Muscle of arm (tissue), 12 donors: ENCODE data around the gene SMIM1. TPM values are rescaled to one million over a fixed set of nuclear protein-coding genes. Genes with fewer than 3 reads are reported as not detected.
"Not testable (repeated sequence)": the region's sequence is repeated elsewhere in the genome, so short reads cannot be mapped to it uniquely, and the experiment has no call there.

Experiments
- DNase-seq: peaks from one replicate; pipeline ENCODE4 v3.0.0-alpha.2; 2013
- polyA plus RNA-seq, 12 donors: library from polyadenylated mRNA; unstranded; fragments of 120-200 nt; gene quantifications; one replicate each; pipeline ENCODE4 v1.2.1, GENCODE V29; 2013; ENCODE audit not compliant: insufficient read length in 12 of 12

SMIM1 gene
- polyA plus RNA-seq, 12 donors: 1.6 to 28.7 (median 3.3) TPM; not detected in 1

DNA sequence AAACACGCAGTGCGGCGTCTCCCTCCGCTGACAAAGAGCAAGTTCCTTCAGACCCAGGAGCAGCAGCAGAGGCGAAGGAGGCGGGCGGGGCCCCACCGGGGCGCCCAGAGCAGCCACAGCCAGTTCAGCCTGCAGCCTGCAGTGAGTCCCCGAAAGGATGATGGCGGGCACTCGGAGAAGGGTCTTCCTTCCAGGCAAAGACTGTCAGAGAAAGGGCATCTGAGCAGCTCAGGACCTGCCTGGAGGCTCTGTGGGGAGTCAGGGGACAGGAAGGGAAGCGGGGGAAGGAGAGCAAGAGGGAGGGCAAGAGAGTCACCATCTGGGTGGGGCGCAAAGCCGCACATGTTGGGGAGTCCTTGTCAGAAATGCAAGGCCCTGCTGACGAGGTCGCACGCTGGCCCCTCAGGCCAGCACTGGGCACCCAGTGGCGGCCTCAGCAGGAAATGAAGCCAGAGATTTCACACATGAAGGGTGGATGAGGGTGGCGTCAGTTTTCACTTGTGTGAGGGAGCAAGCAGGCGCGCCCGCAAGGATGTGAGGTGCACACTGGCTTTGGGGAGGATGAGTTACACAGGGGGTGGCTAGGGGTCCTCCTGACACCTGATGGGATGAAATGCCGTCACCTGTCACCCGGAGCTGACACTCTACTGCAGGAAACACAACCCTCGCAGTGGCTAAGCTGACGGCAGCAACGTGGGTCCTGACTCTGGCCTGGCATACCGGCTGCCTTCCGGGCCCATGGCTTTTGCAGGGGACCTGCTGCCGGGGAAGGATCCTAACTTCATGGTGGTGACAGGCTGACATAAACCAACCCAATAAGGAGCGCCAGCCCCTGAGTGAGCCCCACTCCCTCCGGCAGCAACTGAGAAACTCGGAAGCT lies 17.1 kb downstream of the SMIM1 start:
- no peak for DNase-seq

DNA sequence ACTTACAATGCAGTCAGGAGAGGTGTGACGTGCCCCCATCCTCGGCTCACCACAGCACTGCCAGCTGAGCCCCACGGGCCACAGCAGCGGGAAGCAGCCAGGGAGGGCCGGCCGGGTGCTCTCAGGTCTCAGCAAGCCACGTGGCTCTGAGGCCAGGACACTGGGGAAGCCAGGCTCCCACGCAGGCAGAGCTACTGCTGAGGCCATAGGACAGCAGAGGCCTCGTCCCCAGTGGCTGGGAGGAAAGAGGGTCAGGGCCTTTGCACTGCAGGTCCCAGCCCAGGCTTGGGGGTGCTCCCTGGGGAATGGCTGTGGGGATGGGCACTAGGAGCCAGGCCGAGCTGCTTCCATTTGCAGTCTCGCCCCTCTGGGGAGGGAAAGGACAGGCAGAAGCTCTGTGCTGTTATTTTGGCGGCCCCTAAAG lies 18.0 kb downstream of the SMIM1 start:
- no peak for DNase-seq

DNA sequence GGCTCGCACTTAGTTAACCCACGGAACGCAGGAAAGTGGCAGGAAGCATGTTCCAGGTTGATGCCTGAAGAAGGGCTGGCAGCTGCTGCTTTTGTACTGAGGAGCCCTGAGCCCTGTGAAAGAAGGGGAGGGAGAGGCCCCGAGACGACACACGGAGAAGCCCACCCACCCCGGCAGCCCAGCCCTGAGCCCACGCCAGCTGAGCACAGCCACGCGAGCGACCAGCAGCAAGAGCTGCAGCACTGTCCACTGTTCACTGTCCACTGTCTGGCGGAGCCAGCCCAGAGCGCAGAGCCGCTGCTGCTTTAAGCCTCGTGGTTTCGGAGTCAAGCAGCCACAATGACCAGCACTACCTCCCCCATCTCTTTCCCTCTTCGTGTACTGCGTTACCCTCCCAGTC lies 18.4 kb downstream of the SMIM1 start:
- no peak for DNase-seq

DNA sequence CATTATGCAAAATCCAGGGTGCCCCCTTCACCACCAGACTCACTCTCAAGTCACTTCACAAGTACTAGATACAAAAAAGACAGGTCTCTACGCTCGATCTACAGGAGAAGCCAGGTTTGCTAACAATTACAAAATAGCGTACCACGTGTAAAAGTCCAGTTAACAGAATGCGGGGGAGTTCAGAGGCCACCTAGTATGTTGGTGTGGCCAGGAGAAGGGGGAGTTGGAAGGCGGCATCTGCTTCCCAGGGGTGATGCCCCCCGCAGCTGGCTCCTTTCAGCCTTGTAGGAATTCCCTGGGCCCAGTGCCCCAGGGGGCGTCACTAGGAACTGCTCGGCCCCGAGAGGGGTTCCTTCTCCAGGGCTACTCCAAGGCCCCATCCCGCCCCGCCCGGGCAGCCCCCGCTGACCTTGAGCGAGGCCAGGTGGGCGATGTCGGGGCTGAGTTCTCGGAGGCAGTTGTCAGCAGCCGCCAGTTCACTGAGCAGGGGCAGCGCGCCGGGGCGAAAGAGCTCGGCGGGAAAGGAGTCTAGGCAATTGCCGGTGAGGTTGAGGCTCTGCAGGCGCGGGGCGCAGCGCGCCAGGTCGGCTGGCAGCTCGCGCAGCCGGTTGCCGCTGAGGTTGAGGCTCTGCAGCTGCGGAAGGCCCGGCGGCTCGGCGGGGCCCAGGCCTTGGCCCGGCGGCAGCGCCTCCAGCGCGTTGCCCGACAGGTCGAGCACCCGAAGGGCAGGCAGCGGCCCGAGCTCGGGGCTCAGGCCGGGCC lies 23.1 kb downstream of the SMIM1 start:
- DNase-seq: no peak

DNA sequence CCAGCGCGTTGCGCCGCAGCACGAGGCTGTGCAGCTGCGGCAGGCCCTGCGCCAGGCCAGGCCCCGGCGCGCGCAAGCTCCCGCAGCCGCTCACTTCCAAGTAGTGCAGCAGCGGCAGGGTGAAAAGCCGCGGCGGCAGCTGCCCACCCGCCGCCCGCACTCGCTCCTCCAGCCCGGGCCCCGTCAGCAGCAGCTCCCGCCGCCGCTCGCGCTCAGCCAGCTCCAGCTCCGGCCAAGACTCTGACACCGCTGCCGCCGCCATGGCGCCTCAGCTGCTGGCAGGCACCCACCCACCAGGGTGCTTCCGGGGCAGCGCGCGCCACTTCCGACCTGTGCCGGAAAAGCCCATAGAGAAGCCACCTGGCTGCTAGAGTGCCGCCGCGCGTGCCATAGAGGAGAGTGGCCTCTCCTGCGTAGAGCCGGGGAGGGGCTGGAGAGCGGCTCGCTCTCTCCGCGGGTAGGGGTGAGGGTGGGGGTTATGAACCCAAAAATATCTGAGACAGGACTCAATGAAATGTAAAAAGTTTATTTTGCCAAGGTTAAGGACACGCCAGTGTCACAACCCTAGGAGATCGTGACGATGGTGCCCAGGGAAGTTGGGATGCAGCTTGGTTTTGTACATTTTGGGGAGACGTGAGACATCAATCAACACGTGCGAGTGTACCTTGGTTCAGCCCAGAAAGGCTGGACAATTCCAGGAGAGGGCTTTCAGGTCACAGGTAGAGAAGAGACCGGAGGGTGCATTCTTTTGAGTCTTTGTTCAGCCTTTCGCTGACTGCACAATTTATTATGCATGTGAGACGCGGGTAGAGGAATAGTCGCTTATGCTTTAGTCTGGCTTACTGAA lies 23.9 kb downstream of the SMIM1 start, which contains the start of gene LRRC47:
LRRC47 (minus strand) TSS at position 284 of the 847 bp plus-strand sequence; CDS start at position 262, 22 bp downstream.
- DNase-seq: peak; percentile 92

DNA sequence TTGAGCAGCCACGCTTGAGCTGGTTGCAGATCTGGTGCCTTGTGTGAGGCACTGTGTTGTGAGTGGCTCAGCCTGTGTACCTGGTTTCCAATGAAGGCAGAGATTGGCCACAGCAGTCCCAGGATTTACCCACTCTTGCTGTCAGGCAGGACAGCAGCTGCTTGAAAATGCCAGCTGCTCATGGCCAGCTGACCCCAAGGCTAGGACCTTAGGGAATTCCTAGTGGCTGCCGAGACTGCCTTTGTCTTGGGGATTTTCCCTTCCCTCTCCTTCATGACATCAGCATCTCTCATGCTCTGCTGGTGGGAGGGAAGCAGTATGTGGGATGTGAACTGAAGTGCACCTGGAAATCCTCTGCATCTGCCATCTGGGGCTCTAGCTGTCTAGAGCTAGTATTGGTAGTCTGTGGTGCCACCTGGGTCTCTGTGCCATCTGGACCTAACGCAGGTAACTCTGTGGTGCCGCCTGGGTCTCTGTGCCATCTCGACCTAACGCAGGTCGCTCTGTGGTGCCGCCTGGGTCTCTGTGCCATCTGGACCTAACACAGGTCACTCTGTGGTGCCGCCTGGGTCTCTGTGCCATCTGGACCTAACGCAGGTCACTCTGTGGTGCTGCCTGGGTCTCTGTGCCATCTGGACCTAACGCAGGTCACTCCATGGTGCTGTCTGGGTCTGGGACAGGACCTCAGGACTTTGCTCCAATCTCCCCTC lies 27.6 kb downstream of the SMIM1 start:
- no peak for DNase-seq

DNA sequence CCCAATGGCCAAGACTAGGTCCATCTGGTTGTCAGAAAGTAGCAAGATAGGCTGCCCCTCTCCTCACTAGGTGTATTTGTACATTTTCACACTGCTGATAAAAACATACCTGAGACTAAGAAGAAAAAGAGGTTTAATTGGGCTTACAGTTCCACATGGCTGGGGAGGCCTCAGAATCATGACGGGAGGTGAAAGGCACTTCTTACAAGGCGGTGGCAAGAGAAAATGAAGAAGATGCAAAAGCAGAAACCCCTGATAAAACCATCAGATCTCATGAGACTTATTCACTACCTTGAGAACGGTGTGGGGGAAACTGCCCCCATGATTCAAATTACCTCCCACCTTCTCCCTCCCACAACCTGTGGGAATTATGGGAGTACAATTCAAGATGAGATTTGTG lies 28.2 kb downstream of the SMIM1 start:
- not testable (repeated sequence) for DNase-seq

DNA sequence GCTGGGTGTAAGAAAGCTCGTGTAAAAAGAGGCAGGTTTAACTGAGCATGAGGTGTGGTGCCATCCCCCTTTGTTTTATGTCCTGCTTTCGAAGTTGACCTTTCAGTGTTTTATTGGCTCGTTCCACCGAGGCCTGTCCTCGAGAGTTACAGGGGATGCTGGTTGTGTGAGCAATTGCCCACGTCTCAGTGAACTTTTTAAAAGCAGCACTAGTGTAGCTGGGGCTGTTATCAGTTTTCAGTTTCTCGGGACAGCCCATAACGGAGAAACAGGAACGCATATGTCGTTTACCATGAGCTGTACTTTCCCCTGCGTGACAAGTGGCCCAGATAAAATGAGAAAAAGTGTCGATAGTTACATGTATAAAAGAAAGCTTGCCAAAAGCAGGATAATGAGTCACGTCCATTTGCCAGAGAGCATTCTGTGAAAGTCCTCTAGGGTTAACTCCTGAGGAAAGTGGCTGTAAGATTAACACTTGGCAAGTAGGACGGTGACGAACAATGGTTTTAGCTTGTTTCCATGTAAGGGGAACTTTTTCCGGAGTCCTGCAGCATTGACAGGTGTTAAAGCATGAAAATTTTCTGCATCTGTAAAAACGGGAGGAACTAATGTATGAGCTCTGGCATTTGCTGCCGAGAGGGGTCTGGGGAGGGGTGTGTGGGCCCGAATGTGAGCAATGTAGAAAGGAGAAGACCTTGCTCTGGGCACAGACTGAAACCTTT lies 31.5 kb downstream of the SMIM1 start:
- DNase-seq: no peak

DNA sequence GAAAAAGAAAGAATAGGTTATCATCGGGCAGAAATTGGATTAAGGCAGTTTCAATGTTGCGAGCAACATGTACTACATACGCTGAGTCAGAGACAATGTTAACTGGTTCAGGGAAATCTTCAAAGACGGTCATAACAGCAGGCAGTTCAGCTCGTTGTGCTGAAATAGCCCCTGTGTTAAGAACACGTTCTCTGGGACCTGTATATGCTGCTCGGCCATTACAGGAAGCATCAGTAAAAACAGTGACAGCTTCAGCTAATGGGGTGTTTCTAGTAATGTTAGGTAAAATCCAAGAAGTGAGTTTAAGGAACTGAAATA lies 32.0 kb downstream of the SMIM1 start:
- DNase-seq: not testable (repeated sequence)

DNA sequence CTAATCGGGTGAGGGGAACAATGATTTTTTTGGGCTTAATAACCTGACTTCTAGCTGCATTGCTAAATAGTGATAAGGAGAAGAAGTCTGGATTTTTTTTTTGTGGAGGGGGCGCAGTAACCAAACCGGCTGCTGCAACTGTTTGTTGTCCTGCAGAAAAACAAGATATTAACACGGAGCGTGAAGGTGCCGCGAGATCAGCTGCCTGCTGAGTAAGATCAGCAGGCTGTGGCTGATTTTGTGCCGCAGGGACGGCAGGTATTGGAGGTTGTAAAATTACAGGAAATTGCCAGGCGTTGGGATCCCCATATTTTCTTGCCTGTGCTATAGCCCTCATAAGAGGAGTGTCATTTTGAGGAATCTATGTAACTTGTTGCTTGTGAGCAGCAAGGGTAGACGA lies 32.5 kb downstream of the SMIM1 start:
- DNase-seq: no peak

DNA sequence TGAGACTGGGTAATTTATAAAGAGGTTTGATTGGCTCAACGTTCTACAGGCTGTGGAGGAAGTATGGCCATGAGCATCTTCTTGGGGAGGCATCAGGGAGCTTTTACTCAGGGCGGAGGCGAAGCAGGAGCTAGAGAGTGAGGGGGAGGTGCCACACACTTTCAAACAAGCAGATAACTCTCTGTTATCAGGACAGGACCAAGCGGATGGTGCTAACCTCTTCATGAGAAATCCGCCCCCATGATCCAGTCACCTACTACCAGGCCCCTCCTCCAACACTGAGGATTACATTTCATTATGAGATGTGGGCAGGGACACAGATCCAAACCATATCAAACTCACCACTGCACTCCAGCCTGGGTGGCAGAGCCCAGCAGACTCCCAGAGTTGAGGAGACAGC lies 35.2 kb downstream of the SMIM1 start:
- DNase-seq: no peak

DNA sequence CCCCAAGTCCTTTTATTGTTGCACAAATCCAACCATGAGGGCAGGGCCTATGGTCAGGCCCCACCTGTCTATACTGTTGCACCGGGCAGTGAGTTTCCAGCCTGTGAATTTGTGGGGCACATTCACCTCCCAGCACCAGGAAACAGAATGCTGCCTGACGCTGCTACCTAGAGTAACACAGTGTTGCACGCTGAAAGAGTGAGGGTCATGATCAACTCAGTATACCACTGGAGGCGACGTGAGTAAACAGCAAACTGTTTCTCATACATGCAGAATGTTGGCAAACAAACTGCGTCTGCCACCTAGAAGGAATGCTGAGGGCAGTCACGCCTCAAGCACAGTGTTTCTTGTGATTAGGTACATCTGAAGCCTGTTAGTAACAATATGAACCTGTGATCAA lies 37.1 kb downstream of the SMIM1 start:
- no peak for DNase-seq

DNA sequence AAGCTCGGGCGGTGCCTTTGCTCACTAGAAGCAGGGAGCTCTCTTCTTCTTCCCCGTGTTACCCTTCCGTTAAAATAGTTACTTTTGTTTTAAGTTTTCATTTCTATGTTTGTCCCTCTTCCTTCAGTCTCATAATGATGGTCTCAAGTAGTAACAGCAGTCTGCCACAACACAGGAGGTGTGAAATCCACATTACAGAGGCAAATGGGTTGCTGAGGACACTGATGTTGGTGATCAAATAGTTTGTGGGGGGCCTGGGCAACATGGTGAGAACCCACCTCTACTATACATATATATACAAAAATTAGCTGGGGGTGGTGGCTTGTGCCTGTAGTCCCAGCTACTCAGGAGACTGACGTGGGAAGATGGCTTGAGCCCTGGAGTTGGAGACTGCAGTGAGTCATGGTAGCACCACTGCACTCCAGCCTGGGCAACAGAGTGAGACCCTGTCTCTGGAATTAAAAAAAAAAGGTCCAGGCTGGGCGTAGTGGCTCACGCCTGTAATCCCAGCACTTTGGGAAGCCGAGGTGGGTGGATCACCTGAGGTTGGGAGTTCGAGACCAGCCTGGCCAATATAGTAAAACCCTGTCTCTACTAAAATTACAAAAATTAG lies 37.7 kb downstream of the SMIM1 start:
- not testable (repeated sequence) for DNase-seq

DNA sequence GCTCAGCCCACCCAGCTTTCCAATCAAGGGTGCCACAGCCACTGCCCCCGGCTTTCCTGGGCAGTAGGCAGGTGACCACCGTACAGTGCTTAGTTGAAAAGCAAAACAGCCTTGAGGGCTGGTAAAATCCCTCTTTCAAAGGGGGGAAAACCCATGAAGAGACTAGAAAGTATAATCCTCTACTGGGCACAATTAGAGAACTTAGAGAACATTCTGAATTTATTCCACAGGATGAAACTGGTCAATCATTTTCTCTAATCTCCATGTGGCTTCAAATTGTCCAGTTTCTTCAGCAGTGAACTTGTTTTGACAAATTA lies 39.0 kb downstream of the SMIM1 start:
- no peak for DNase-seq

DNA sequence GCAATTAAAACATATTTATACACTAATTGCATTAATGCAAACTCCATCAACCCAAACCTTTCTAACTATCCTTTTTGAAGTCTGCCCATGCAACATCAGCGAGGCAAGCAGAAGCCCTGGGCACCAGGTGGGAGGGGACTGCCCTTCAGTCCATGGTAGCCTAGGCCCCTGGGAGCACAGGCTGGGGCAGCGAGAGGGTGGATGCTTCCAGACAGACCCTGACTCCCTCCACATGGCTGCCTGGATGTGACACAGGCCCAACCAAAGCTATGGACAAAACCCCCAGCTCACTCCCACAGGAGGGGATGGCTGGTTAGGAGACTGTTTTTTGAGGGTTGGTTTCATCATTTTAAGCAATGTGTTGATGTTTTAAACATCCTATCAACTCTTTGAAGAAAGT lies 41.5 kb downstream of the SMIM1 start:
- DNase-seq: no peak

DNA sequence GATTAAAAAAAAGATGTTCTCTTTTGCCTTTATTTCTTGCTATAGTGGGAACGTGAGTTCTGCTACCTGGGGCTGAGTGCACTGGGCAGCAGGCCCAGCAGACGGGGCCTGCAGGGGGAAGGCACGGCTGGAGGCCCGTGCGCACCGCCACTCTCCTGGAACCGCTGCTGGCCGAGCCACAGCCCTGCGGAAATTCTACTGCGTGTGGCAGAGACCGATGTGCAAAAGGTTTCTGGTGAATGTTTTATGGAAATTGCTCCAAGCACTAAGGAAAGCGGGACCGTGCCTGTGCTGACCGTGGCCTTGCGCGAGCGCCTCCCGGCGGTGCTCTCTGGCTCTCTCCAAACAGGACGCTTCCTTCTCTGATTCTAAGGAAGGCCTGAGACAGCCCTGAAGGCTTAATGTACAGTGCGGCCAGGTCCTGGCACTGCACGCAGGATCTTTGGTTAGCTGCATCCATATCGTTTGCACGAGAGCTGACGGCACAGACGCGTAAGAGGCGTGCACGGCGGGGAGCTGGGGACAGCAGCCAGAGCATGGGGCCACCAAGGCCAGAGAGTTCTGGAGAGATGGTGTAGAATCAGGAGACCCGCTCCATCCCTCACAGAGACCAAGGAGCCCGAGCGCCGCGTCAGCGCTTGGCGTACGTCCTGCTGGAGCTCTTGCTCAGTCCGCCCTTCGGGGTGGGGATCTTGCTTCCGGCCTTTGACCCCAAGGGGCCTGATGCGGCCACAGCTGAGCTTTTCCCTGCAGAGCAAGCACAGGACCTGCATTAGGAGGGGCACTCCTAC lies 42.4 kb downstream of the SMIM1 start:
- DNase-seq: no peak

DNA sequence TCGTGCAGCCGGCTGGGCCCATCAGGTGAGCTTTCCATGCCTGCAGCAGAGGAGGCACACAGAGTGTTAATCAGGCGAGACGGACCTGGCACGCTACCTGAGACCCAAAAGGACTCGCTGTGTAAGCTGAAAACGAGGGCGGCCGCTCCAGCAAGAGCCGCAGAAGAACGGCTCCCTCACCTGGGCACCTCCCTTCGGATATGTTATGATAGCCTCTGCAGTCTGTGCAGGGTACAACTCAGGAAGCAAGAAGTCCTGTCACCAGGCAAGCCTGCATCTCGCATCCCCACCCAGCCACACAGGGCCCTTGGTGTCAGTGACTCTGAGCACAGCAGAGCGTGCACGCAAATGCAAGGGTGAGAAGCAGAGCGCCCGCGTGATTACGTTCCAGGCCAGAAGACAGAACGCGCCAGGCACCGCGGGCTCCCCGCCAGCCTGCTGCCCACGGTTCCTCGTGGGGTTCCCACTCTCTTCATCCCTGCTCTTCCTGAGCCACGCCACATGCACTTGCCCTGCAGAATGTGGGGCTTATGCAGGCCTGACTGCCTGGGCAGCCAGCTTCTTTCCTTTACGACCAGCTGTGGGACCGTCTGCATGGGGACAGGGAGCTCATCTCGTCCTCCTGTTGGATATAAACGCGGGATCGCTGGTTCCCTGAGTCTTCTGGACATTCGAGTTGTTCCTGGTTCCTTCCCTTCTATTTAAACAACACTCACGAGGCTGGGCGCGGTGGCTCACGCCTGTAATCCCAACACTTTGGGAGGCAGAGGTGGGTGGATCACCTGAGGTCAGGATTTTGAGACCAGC lies 44.0 kb downstream of the SMIM1 start:
- no peak for DNase-seq

DNA sequence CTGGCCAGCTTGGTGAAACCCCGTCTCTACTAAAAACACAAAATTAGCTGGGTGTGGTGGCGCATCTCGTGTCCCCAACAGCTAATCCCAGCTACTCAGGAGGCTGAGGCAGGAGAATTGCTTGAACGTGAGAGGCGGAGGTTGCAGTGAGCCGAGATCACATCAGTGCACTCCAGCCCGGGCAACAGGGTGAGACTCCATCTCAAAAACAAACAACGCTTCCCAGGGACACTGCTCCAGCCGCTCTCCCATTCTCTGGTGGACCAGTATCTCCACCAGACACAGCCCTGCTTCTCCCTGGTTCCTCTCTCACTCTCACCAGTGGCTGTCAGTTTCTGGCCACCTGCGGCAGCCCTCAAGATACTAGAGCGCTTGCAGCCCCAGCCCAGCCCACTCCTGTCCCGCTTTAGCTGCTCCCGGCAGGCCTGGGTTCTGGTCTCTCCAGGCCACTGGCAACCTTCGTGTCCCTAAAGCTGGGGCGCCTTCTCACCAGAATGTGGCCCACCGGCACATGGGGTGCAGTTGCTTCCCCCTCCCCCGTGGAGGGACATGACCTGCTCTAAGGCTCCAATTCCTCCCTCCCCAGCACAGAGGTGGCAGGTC lies 44.7 kb downstream of the SMIM1 start:
- no peak for DNase-seq
